Endothelial cell of umbilical vein (primary cell): ENCODE data around the gene CACNA1C. TPM values are rescaled to one million over a fixed set of nuclear protein-coding genes. Genes with fewer than 3 reads are reported as not detected.

Experiments
- BruUV-seq: library from RNA; stranded (reverse); fragments of 400-500 nt; replicated peaks from 2 replicates; lab custom pipeline; 2021; lab: Mats Ljungman, UMichigan
- CTCF ChIA-PET: fragments of 300-600, 350-600 bp; sonication (Branson Sonifier 250); formaldehyde crosslinking; loops from one replicate; lab custom pipeline; 2021; ENCODE audit warnings: antibody characterized with exemption, inconsistent platforms; lab: Charles Lee
- POLR2A ChIA-PET: fragments of 300-600, 350-600 bp; sonication (Branson Sonifier 250); formaldehyde crosslinking; loops from one replicate; lab custom pipeline; 2021; ENCODE audit warnings: antibody characterized with exemption, inconsistent platforms; lab: Charles Lee
- DNase-seq: peaks from one replicate; pipeline ENCODE4 v3.0.0-alpha.2; 2011; ENCODE audit warnings: low read depth, low spot score
- FAIRE-seq: peaks from 2 replicates; lab custom pipeline; 2011; peaks lifted over from hg19 to GRCh38; lab: Jason Lieb, UNC
- H2AFZ ChIP-seq: 2 replicates; pipeline ENCODE4 v1.6.0; 2012; ENCODE audit warnings: low read depth, low read length, control low read depth, inconsistent platforms
- H3K27ac ChIP-seq: 2 replicates; pipeline ENCODE4 v1.5.1; 2011; ENCODE audit warnings: low read depth, mild to moderate bottlenecking, control low read depth, low read length, moderate library complexity; ENCODE audit not compliant: insufficient read depth
- H3K27me3 ChIP-seq, 2 experiments: 2 replicates each; pipeline versions ENCODE4 v1.6.0 to v1.6.1; 2011; ENCODE audit warnings: low read length in 2 of 2, mixed read lengths in 1 of 2; ENCODE audit not compliant: control insufficient read depth in 2 of 2, insufficient read depth in 2 of 2
- H3K36me3 ChIP-seq, 2 experiments: 2 replicates in 1 of 2; 3 replicates in 1 of 2; pipeline ENCODE4 v1.5.1; 2011; ENCODE audit warnings: low read length in 2 of 2, mild to moderate bottlenecking in 1 of 2, moderate library complexity in 1 of 2; ENCODE audit not compliant: control insufficient read depth in 2 of 2, insufficient read depth in 2 of 2; ENCODE audit errors: extremely low read depth in 1 of 2
- H3K4me1 ChIP-seq: 3 replicates; pipeline ENCODE4 v1.5.1; 2011; ENCODE audit warnings: mild to moderate bottlenecking, low read length; ENCODE audit not compliant: control insufficient read depth, insufficient read depth; ENCODE audit errors: extremely low read depth
- H3K4me2 ChIP-seq: 2 replicates; pipeline ENCODE4 v1.6.1; 2011; ENCODE audit warnings: low read length, control low read depth, mixed read lengths; ENCODE audit not compliant: insufficient read depth
- H3K4me3 ChIP-seq, 3 experiments: fragments of 200-600 bp in 1 of 3; sonication (generic), shearing (Covaris generic) in 1 of 3; replicated peaks in 1 of 3; 2 replicates each; pipeline ENCODE4 v1.5.1; 2011 to 2016; ENCODE audit warnings: control low read depth in 3 of 3, low read length in 3 of 3, mild to moderate bottlenecking in 2 of 3, inconsistent platforms in 1 of 3, low read depth in 1 of 3, moderate library complexity in 1 of 3; ENCODE audit not compliant: insufficient read depth in 1 of 3
- H3K79me2 ChIP-seq: 2 replicates; pipeline ENCODE4 v1.6.0; 2012; ENCODE audit warnings: low read length, inconsistent platforms; ENCODE audit not compliant: control insufficient read depth, insufficient read depth
- H3K9ac ChIP-seq: replicated peaks from 2 replicates; pipeline ENCODE3; 2011; ENCODE audit warnings: low read length, control low read depth; ENCODE audit not compliant: insufficient read depth; ENCODE audit errors: extremely low read depth
- H3K9me1 ChIP-seq: replicated peaks from 3 replicates; pipeline ENCODE4 v1.6.0; 2011; ENCODE audit warnings: mild to moderate bottlenecking, low read length; ENCODE audit not compliant: control insufficient read depth, insufficient read depth; ENCODE audit errors: extremely low read depth
- H3K9me3 ChIP-seq: replicated peaks from 2 replicates; pipeline ENCODE4 v1.5.1; 2012; ENCODE audit warnings: low read length, inconsistent platforms; ENCODE audit not compliant: control insufficient read depth, insufficient read depth
- H4K20me1 ChIP-seq: replicated peaks from 2 replicates; pipeline ENCODE3; 2011; ENCODE audit warnings: mild to moderate bottlenecking, low read length; ENCODE audit not compliant: control insufficient read depth, insufficient read depth; ENCODE audit errors: extremely low read depth
- CTCF ChIP-seq, 2 donors: IDR thresholded peaks; 1 replicate in 1 of 2; 2 replicates in 1 of 2; pipeline ENCODE4 v1.5.1; 2011; ENCODE audit warnings: low read length in 2 of 2, mild to moderate bottlenecking in 2 of 2, moderate library complexity in 2 of 2, control low read depth in 1 of 2, inconsistent platforms in 1 of 2, low read depth in 1 of 2; ENCODE audit not compliant: insufficient read depth in 1 of 2; ENCODE audit errors: extremely low read depth in 1 of 2
- EZH2 ChIP-seq: IDR thresholded peaks from 2 replicates; pipeline ENCODE4 v1.6.1; 2012; ENCODE audit warnings: borderline replicate concordance, low read depth, mild to moderate bottlenecking, moderate library complexity, low read length, inconsistent platforms; ENCODE audit not compliant: severe bottlenecking
- FOS ChIP-seq: IDR thresholded peaks from 2 replicates; pipeline ENCODE4 v1.6.1; 2011; ENCODE audit warnings: mild to moderate bottlenecking, low read length, moderate library complexity, borderline replicate concordance; ENCODE audit not compliant: insufficient read depth
- GATA2 ChIP-seq: IDR thresholded peaks from 2 replicates; pipeline ENCODE4 v1.7.0; 2011; ENCODE audit warnings: low read depth, mild to moderate bottlenecking, moderate library complexity, mixed read lengths, low read length; ENCODE audit not compliant: insufficient read length, insufficient read depth
- JUN ChIP-seq: IDR thresholded peaks from 2 replicates; pipeline ENCODE4 v1.6.1; 2011; ENCODE audit warnings: borderline replicate concordance, low read depth; ENCODE audit not compliant: insufficient read length, insufficient read depth
- MYC ChIP-seq: IDR thresholded peaks from one replicate; pipeline ENCODE4 v1.6.1; 2011; ENCODE audit warnings: mild to moderate bottlenecking, low read depth, low read length
- POLR2A ChIP-seq: IDR thresholded peaks from 2 replicates; pipeline ENCODE4 v1.6.1; 2012; ENCODE audit warnings: low read depth, mild to moderate bottlenecking, control low read depth, low read length
- POLR2AphosphoS5 ChIP-seq: IDR thresholded peaks from 2 replicates; pipeline ENCODE4 v1.6.1; 2012; ENCODE audit warnings: low read depth, mild to moderate bottlenecking, control low read depth, low read length, moderate library complexity; ENCODE audit not compliant: insufficient read depth
- dilution Hi-C: fragments of 300-500 bp; cut with MboI; formaldehyde crosslinking; loops from one replicate; pipeline ENCODE4 v1.15.0; 2019; ENCODE audit warnings: low sequenced_read_pairs; ENCODE audit not compliant: extremely low pct_ligation_motif_present
- intact Hi-C: fragments of 100-400 bp; cut with micrococcal nuclease; formaldehyde crosslinking; loops from one replicate; pipeline ENCODE4 v1.10.0; 2022
- polyA plus RNA-seq, 4 experiments: library from polyadenylated mRNA; depleted of rRNA in 3 of 4; stranded (reverse) in 3 of 4; unstranded in 1 of 4; fragments of >200 nt; gene quantifications; 2 replicates each; pipeline versions ENCODE4 v1.2.1 to v1.2.3, GENCODE V29; 2011 to 2012; ENCODE audit warnings: missing spikeins in 1 of 4
- total RNA-seq: library from RNA; stranded (reverse); gene quantifications from 2 replicates; pipeline ENCODE4 v1.2.3, GENCODE V29; 2021
- TF ChIP-seq, protein P1 (sequence below): IDR thresholded peaks from 2 replicates; pipeline ENCODE4 v1.6.1; 2011; ENCODE audit not compliant: insufficient read depth, insufficient read length

Gene CACNA1C
- total and polyA plus RNA-seq, 2 donors (not counting 3 experiments of a cell fraction or from before 2014, with no cell fraction given) = not detected

DNA sequence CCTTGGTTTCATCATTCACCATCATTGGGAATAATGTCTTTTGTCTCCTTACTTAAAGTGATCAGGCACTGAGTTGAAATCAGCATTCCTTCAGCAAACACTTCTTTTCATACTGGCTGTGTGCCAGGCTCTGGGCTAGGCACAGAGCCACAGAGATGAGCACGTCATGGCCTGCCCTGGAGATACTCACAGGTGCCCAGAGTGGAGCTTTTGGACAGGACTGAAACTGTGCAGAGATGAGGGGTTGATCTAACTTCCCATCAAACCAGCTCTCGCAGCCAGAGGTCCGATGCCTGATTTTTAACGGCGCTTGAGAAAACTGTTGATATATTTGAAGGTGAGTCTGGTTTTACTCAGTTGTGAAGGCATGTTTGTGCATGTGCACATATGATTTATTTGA lies 43.1 kb downstream of the CACNA1C start:
- Histone ChIP-seq H4K20me1 (no peaks in the 10 kb centered on the region), H3K36me3 (no peaks in the 10 kb centered on the region), H3K27me3 (no peaks in the 10 kb centered on the region), H3K27ac (no peak overlapping the region), H3K4me1 (no peaks in the 10 kb centered on the region), H3K9ac (no peak overlapping the region), H2AFZ (no peak overlapping the region), H3K9me3 (no peaks in the 10 kb centered on the region), H3K4me2 (no peak overlapping the region), H3K79me2 (no peaks in the 10 kb centered on the region), H3K4me3 (no peak overlapping the region), H3K9me1 (no peaks in the 10 kb centered on the region)
- ChIA-PET CTCF (no interaction called here), POLR2A (no interaction called here)
- intact Hi-C loops (no loop called here), dilution Hi-C loops (no loop called here)
- no peak for FAIRE-seq
- BruUV-seq = no TSS peak
- no peak for DNase-seq
- TF ChIP-seq GATA2 (no peak), JUN (no peak), MYC (no peak)

GRCh38 chr12:2097617-2098016 lies 44.8 kb downstream of the CACNA1C start:
- H3K79me2 ChIP-seq = no peaks in the 10 kb centered on the region

More at GRCh38 chr12:2097617-2098016, 44.8 kb downstream of the CACNA1C start:
- H3K36me3 ChIP-seq = no peaks in the 10 kb centered on the region
- H3K9ac ChIP-seq = no peak overlapping the region
- TF ChIP-seq GATA2 (no peak), EZH2 (no peak), MYC (no peak), POLR2AphosphoS5 (no peak), JUN (no peak), POLR2A (no peak), FOS (no peak), CTCF (IDR thresholded peaks at IDR 0.05; ENCODE audit: extremely low read depth in 1 of 2, insufficient read depth in 1 of 2, low read depth in 1 of 2, low read length in 2 of 2) (no peak)
- TF ChIP-seq, protein P1, sequence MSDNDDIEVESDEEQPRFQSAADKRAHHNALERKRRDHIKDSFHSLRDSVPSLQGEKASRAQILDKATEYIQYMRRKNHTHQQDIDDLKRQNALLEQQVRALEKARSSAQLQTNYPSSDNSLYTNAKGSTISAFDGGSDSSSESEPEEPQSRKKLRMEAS = no peak
- dilution Hi-C loops = no loop called here
- FAIRE-seq = no peak
- ChIA-PET CTCF (no interaction called here), POLR2A (no interaction called here)
- H3K27me3 ChIP-seq = no peaks in the 10 kb centered on the region
- no peak overlapping the region for H3K27ac ChIP-seq
- no peak for DNase-seq
- H3K9me1 ChIP-seq = no peaks in the 10 kb centered on the region
- BruUV-seq = no TSS peak
- no peaks in the 10 kb centered on the region for H3K9me3 ChIP-seq
- intact Hi-C loops = no loop called here
- no peaks in the 10 kb centered on the region for H3K4me1 ChIP-seq
- no peak overlapping the region for H3K4me3 ChIP-seq
- no peak overlapping the region for H3K4me2 ChIP-seq
- no peak overlapping the region for H2AFZ ChIP-seq
- no peaks in the 10 kb centered on the region for H4K20me1 ChIP-seq
